SKM-1 treated with dmso at 0.1 percent for 144 hours (cell line): Measurements from ENCODE around the gene MYL6.
"Not testable (repeated sequence)": the region's sequence is repeated elsewhere in the genome, so short reads cannot be mapped to it uniquely, and the experiment has no call there.

ENCODE experiments used
- DNase-seq: peaks from one replicate; lab custom pipeline; 2025; ENCODE audit not compliant: unreplicated experiment; lab: John Stamatoyannopoulos, UW

The MYL6 gene

GRCh38 chr12:56156464-56157200 lies 1.5 kb upstream of the MYL6 start:
- DNase-seq, result not testable (repeated sequence)

GRCh38 chr12:56157201-56158028 lies 744 bp upstream of the MYL6 start:
- peak; percentile 65 for DNase-seq

- DNase-seq, result no peak
Observed at GRCh38 chr12:56158926-56159461, 835 bp downstream of the MYL6 start.

GRCh38 chr12:56159482-56160192 lies 1.5 kb downstream of the MYL6 start:
- DNase-seq, result no peak

GRCh38 chr12:56160193-56160763 lies 2.1 kb downstream of the MYL6 start:
- DNase-seq, result no peak

- DNase-seq, result no peak
Observed at GRCh38 chr12:56160894-56161689, 2.9 kb downstream of the MYL6 start.

GRCh38 chr12:56161690-56162351 lies 3.7 kb downstream of the MYL6 start:
- no peak for DNase-seq

GRCh38 chr12:56162468-56163290 lies 4.5 kb downstream of the MYL6 start:
- DNase-seq, result no peak

- no peak for DNase-seq
Observed at GRCh38 chr12:56163533-56164344, 5.6 kb downstream of the MYL6 start.

- DNase-seq, result no peak
Observed at GRCh38 chr12:56164345-56164729, 6.2 kb downstream of the MYL6 start.

GRCh38 chr12:56165369-56165768 lies 7.2 kb downstream of the MYL6 start:
- DNase-seq, result no peak

GRCh38 chr12:56169229-56169759 lies 11.1 kb downstream of the MYL6 start:
- DNase-seq, result no peak

GRCh38 chr12:56172839-56173238 lies 14.7 kb downstream of the MYL6 start:
- no peak for DNase-seq

- no peak for DNase-seq
Observed at GRCh38 chr12:56178347-56178746, 20.2 kb downstream of the MYL6 start.

- DNase-seq, result no peak
Observed at GRCh38 chr12:56186957-56187356, 28.8 kb downstream of the MYL6 start.

- DNase-seq, result no peak
Observed at GRCh38 chr12:56188131-56188777, 30.1 kb downstream of the MYL6 start.

GRCh38 chr12:56188778-56189098 lies 30.6 kb downstream of the MYL6 start:
- no peak for DNase-seq
